ENCODE data around the gene ACTRT2. TPM values are rescaled to one million over a fixed set of nuclear protein-coding genes. Genes with fewer than 3 reads are reported as not detected.

Gene ACTRT2
- total RNA-seq, 2 experiments from 2014 or later = not detected

DNA sequence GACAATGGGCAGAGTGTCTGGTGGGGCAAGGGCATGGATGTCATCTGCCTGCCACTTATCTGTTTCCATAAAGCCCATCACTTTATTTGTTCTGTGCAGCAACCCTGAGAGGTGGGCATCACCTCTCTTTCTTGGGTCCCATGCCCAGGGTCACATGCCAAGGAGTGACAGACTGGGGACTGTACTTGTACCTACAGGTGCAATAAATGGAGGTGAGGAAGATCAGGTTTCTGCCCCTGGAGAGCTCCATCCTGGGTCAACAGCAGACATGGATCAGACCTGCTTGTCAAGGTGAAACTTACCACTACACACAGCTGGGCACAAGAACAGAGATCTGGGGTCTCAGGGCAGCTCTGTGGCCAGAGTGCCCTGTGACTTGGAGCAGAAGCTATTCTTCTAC lies 29.3 kb downstream of the ACTRT2 start:
- H3K4me1 Mint-ChIP-seq = no peaks in the 10 kb centered on the region

DNA sequence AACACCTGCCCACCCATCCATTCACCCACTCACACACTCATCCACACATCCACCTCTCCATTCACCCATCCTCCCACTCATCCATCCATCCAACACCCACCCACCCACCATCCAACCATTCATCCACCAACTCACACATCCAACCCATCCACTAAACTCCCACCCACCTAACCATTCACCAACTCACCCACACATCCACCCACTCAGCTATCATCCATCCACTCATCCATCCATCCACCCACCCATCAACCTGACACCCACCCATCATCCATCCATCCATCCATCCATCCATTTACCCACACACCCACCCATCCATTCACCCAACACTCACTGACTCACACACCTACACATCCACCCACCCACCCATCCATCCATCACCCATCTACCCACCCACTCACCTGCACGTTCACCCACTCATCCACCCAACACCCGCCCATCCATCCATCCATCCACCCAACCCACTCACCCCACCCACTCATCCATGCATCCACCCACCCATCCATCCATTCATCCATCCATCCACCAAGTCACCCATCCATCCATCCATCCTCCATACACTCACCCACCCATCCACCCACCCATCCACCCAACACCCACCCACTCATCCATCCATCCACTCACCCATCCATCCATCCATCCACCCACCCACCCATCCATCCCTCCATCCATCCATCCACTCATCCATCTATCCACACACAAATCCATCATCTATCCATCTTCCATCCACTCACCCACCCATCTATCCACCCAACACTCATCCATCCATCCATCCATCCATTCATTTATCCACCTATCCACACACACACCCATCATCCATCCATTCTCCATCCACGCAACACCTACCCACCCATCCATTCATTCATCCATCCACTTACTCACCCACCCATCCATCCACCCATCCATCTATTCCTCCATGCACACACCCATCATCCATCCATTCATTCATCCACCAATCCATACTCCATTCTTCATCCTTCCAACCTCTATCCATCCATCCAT lies 30.3 kb downstream of the ACTRT2 start:
- peaks cover 10% of the 10 kb centered on the region for H3K27me3 Mint-ChIP-seq
- CTCF ChIA-PET = no interaction called here
- intact Hi-C loops (cut with DNase I, micrococcal nuclease) = no loop called here
- no peak overlapping the region for H3K27ac Mint-ChIP-seq
- no peak overlapping the region for H3K4me3 Mint-ChIP-seq
- POLR2A ChIA-PET = no interaction called here
- DNase-seq (no peak), ATAC-seq (no peak)
- no peaks in the 10 kb centered on the region for H3K36me3 Mint-ChIP-seq (ENCODE audit: low read depth)
- no peaks in the 10 kb centered on the region for H3K4me1 Mint-ChIP-seq
- H3K9me3 Mint-ChIP-seq (ENCODE audit: low read depth) = peaks cover 2% of the 10 kb centered on the region

More for the DNA sequence above, 29.3 kb downstream of the ACTRT2 start:
- H3K36me3 Mint-ChIP-seq (ENCODE audit: low read depth) = no peaks in the 10 kb centered on the region
- H3K4me3 Mint-ChIP-seq = no peak overlapping the region
- intact Hi-C loops (cut with DNase I, micrococcal nuclease) = no loop called here
- ChIA-PET CTCF (no interaction called here), POLR2A (no interaction called here)
- DNase-seq (no peak), ATAC-seq (no peak)
- H3K27ac Mint-ChIP-seq = no peak overlapping the region
- peaks cover 12% of the 10 kb centered on the region for H3K27me3 Mint-ChIP-seq
- H3K9me3 Mint-ChIP-seq (ENCODE audit: low read depth) = peaks cover 2% of the 10 kb centered on the region

DNA sequence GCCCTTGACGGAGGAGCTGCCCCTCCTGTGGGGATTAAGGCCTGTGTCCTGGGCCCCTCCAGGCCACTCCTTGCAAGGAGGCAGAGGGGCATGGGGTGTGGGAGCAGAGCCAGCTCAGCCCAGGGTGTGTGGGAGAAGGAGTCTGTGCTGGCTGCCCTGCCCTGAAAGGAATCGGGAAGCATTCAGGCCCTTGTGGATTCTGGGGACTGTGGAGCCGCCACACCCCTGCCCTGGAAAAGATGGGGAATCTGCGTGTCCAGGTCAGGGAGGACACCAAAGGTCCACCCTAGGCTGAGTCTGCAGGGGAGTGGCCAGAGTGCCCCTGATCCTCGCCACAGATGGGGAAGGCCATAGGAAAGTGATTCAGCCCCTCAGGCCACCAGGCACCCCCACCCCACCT lies 31.2 kb downstream of the ACTRT2 start:
- H3K4me1 Mint-ChIP-seq = no peaks in the 10 kb centered on the region
- ChIA-PET CTCF (no interaction called here), POLR2A (no interaction called here)
- ATAC-seq = no peak
- no peaks in the 10 kb centered on the region for H3K36me3 Mint-ChIP-seq (ENCODE audit: low read depth)
- intact Hi-C loops (cut with DNase I, micrococcal nuclease) = no loop called here
- peaks cover 7% of the 10 kb centered on the region for H3K27me3 Mint-ChIP-seq
- no peak for DNase-seq
- H3K4me3 Mint-ChIP-seq = no peak overlapping the region
- H3K27ac Mint-ChIP-seq = no peak overlapping the region
- peaks cover 2% of the 10 kb centered on the region for H3K9me3 Mint-ChIP-seq (ENCODE audit: low read depth)

DNA sequence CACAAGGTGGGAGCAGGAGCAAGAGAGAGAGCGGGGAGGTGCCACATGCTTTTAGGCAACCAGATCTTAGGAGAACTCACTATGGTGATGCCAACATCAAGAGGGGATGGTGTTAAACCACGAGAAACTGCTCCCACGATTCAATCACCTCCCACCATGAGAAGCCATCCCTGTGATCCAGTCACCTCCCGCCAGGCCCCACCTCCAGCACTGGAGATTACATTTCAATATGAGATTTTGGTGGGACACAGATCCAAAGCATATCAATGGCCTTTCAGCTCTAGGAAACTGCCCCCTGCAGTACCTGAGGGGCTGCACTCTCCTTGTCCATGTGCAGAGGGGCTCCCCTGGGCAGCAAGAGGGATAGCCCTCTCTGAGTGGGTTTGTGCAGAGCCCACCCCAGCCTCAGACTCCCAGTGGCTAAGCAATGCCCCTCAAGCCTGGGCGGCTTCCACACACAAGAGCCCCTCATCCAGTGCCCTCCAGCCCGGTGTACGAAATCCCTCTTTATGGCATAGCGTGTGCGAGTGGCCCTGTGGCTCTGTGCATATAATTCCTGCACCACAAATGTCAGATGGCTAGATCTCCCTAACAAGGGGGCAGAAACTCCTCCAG lies 32.2 kb downstream of the ACTRT2 start:
- intact Hi-C loops (cut with DNase I, micrococcal nuclease) = no loop called here
- no peaks in the 10 kb centered on the region for H3K4me1 Mint-ChIP-seq
- CTCF ChIA-PET = no interaction called here
- H3K9me3 Mint-ChIP-seq (ENCODE audit: low read depth) = peaks cover 2% of the 10 kb centered on the region
- POLR2A ChIA-PET = no interaction called here
- H3K27me3 Mint-ChIP-seq = peaks cover 7% of the 10 kb centered on the region
- ATAC-seq = no peak
- no peak overlapping the region for H3K27ac Mint-ChIP-seq
- H3K4me3 Mint-ChIP-seq = no peak overlapping the region
- DNase-seq = no peak
- no peaks in the 10 kb centered on the region for H3K36me3 Mint-ChIP-seq (ENCODE audit: low read depth)

DNA sequence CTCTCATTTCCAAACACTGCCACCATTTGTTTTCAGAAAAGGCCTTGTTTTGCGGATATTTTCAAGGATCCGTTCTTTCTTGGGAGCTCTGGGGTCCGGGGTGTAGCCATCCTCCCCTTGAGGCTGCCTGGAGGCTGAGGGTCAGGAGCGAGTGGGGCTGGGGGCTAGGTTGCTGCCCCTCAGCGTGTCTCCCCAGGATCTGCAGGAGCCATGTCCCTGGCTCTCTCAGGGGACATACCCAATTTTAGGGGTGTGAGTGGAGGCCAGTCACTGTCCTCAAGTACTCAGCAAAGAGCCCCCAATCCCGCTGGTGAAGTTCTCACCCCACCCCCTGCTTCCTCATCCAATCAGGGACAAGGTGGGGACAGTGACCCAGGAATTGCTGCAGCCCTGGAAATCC lies 32.7 kb downstream of the ACTRT2 start:
- ATAC-seq (no peak), DNase-seq (no peak)
- H3K36me3 Mint-ChIP-seq (ENCODE audit: low read depth) = no peaks in the 10 kb centered on the region
- H3K9me3 Mint-ChIP-seq (ENCODE audit: low read depth) = peaks cover 2% of the 10 kb centered on the region
- no peak overlapping the region for H3K4me3 Mint-ChIP-seq
- ChIA-PET CTCF (no interaction called here), POLR2A (no interaction called here)
- no peak overlapping the region for H3K27ac Mint-ChIP-seq
- no peaks in the 10 kb centered on the region for H3K4me1 Mint-ChIP-seq
- intact Hi-C loops (cut with DNase I, micrococcal nuclease) = no loop called here
- H3K27me3 Mint-ChIP-seq = peaks cover 7% of the 10 kb centered on the region

DNA sequence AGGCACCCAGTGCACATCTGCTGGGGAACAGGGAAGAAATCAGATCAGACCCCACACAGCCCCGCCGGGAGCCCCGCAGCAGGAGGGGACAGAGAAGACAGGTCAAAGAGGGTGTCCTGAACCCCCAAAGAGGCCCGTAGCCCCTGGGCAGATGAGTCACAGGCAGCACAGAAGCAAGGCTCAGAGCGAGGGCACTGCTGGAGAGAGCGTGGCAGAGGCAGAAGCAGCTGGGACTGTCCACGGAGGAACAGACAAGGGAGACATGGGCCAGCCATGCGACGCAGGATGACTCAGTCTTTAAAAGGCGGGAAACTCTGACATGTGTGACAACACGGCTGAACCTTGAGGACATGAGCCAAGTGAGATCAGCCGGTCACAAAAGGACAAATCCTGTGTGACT lies 33.2 kb downstream of the ACTRT2 start:
- Mint-ChIP-seq H3K9me3 (ENCODE audit: low read depth) (peaks cover 2% of the 10 kb centered on the region), H3K36me3 (ENCODE audit: low read depth) (no peaks in the 10 kb centered on the region), H3K4me3 (no peak overlapping the region), H3K27me3 (peaks cover 7% of the 10 kb centered on the region), H3K4me1 (no peaks in the 10 kb centered on the region), H3K27ac (no peak overlapping the region)
- ATAC-seq (no peak), DNase-seq (no peak)
- intact Hi-C loops (cut with DNase I, micrococcal nuclease) = no loop called here
- ChIA-PET CTCF (no interaction called here), POLR2A (no interaction called here)

DNA sequence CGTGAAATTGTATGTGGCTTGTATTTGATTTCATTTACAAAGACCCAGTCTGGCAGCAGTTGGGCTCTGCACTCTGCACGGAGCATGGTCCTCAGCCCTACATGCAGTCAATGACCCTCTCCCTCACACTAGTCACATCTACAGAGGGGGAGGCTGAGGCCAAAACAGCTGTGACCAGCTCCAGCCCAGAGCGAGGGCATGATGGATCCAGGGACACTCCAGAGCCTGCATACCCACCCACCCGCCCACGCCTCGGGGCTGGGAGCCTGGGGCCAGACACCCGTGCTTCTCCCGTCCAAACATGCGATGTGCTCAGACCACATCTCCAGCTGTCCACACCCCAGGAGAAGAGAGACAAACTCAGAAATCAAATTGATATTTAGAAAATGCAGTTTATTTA lies 33.8 kb downstream of the ACTRT2 start:
- intact Hi-C loops (cut with DNase I, micrococcal nuclease) = no loop called here
- Mint-ChIP-seq H3K27ac (no peak overlapping the region), H3K4me3 (no peak overlapping the region), H3K36me3 (ENCODE audit: low read depth) (no peaks in the 10 kb centered on the region), H3K9me3 (ENCODE audit: low read depth) (peaks cover 2% of the 10 kb centered on the region), H3K27me3 (peaks cover 7% of the 10 kb centered on the region), H3K4me1 (no peaks in the 10 kb centered on the region)
- POLR2A ChIA-PET = no interaction called here
- DNase-seq = no peak
- ATAC-seq = no peak
- CTCF ChIA-PET = no interaction called here

DNA sequence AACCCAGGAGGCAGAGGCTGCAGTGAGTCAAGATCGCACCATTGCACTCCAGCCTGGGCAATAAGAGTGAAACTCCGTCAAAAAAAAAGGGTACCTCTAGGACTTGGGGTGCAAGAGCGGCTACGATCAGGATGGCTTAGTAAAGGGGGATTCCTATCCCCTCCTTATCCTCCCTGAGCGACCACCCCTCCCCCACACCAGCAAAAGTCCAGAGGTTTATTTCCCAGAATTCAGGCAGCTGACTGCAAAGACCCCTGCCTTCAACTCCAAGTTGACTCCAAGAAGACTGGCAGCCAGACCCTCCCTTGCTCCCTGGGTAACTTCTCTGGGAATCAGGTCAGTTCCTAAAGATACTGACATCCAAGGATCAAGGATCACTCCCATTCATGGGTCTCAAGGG lies 35.4 kb downstream of the ACTRT2 start:
- Mint-ChIP-seq H3K9me3 (ENCODE audit: low read depth) (peaks cover 2% of the 10 kb centered on the region), H3K4me1 (no peaks in the 10 kb centered on the region), H3K27me3 (peaks cover 7% of the 10 kb centered on the region), H3K27ac (no peak overlapping the region), H3K4me3 (no peak overlapping the region), H3K36me3 (ENCODE audit: low read depth) (no peaks in the 10 kb centered on the region)
- intact Hi-C loops (cut with DNase I, micrococcal nuclease) = no loop called here
- ChIA-PET CTCF (no interaction called here), POLR2A (no interaction called here)
- ATAC-seq = no peak
- no peak for DNase-seq

DNA sequence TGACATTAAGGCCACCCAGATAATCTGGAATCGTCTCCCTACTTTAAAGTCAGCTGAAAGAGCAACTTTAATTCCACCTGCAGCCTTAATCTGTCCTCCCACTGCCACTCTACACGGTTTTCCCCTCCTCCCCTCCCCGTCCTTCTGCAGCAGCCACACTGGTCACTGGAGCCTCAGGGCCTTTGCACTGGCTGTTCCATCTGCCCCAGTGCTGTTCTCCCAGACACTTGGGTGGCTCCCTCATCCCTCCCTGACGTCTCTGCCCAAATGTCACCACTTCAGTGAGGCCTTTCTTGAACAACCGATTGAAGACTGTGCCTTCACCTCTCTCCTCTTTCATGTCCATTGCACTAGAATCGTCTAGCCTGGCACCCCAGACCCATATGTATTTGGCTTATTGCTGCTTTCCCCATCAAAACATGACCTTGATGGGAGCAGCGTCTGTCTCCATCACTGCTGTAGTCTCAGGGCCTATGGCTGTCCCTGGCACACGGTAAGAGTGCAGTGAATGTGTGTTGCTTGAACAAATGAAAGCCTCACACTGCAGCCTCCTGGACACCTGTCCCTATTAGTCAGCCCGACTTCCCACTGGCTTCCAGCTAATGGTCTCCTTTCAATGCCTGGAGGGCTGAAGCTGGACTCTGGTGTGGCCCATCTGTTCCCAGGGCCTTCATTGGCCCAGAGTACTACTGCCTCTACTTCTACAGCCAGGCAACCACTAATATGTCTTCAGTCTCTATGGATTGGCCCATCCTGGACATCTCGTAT lies 37.2 kb downstream of the ACTRT2 start:
- no peaks in the 10 kb centered on the region for H3K4me1 Mint-ChIP-seq
- no peak for DNase-seq
- ChIA-PET CTCF (no interaction called here), POLR2A (no interaction called here)
- intact Hi-C loops (cut with DNase I, micrococcal nuclease) = no loop called here
- H3K27ac Mint-ChIP-seq = no peak overlapping the region
- H3K36me3 Mint-ChIP-seq (ENCODE audit: low read depth) = no peaks in the 10 kb centered on the region
- H3K4me3 Mint-ChIP-seq = no peak overlapping the region
- no peak for ATAC-seq
- no peaks in the 10 kb centered on the region for H3K9me3 Mint-ChIP-seq (ENCODE audit: low read depth)
- H3K27me3 Mint-ChIP-seq = no peaks in the 10 kb centered on the region

DNA sequence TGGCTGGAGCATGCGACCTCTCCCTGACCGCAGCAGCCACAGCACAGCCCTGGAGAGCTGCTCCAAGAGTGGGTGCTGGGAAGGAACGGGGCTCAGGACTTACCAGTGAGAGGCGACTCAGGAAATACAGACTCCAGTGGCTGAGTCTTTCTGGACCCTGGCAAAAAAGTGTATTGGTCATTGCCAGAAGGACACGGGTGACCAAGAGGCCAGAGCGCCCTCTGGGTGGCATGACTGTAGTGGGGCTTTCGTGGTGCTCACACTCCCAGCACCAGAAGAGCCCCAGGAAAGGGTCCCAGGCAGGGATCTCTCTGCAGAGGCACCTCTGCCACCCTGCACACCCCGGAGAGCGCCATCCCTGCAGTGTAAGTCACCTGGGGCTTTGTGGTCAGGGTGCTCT lies 38.9 kb downstream of the ACTRT2 start:
- CTCF ChIA-PET = no interaction called here
- no peaks in the 10 kb centered on the region for H3K4me1 Mint-ChIP-seq
- H3K4me3 Mint-ChIP-seq = no peak overlapping the region
- no peak overlapping the region for H3K27ac Mint-ChIP-seq
- H3K36me3 Mint-ChIP-seq (ENCODE audit: low read depth) = no peaks in the 10 kb centered on the region
- ATAC-seq = no peak
- H3K27me3 Mint-ChIP-seq = no peaks in the 10 kb centered on the region
- intact Hi-C loops (cut with DNase I, micrococcal nuclease) = no loop called here
- POLR2A ChIA-PET = no interaction called here
- H3K9me3 Mint-ChIP-seq (ENCODE audit: low read depth) = no peaks in the 10 kb centered on the region
- DNase-seq = no peak

DNA sequence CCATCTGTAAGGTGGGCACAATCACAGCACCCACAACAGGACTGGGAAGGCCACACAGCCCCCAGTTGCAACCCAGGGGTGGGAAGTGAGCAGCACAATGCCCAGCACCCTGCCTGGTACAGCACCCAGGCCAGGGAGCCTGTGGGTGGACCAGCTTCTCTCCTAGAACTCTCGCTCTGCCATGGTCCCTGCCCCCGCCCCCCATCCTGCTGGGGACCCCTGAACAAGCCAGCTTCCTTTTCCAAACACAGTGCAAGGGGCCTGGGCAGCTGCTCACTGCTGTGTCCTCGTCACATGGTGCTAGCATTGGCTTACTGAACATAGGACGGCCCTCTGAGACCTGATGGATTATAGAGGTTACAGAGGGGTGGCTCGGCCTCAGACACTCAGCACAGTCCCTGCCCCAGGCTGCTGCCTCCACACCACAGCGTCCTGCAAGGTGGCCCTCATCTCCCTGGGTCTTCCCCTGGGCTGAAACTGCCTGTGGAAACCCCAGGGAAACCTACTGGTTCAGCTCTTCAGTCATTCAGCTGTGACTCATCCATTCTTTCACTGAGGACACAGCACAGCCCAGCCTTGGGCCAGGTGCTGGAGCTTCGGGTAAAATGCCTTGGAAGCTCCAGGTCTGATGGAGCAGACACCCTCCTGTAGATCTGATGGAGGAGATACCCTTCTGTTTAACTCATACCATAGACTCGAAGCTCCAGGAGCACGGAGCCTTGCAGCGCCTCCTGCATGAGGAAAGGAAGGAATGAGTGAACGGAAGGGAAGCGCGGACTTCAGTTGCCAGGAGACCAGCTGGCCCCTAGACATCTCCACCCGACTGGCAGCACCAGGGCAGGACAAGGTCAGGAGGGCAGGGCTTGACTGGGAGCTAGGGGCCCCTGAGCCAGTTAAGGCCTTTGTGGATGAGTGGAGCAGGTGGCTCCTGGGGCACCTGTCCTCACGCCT lies 39.6 kb downstream of the ACTRT2 start:
- Mint-ChIP-seq H3K27me3 (no peaks in the 10 kb centered on the region), H3K36me3 (ENCODE audit: low read depth) (no peaks in the 10 kb centered on the region), H3K4me1 (no peaks in the 10 kb centered on the region), H3K4me3 (no peak overlapping the region), H3K27ac (no peak overlapping the region), H3K9me3 (ENCODE audit: low read depth) (no peaks in the 10 kb centered on the region)
- POLR2A ChIA-PET = no interaction called here
- intact Hi-C loops (cut with DNase I, micrococcal nuclease) = no loop called here
- CTCF ChIA-PET = no interaction called here
- no peak for DNase-seq
- peak; percentile 33 for ATAC-seq
